ENCODE results near the gene GPANK1. TPM values are rescaled to one million over a fixed set of nuclear protein-coding genes. Genes with fewer than 3 reads are reported as not detected.

The GPANK1 gene
- total and polyA plus RNA-seq, 10 of the 15 experiments (the other 5 are each of a cell fraction or from before 2014, with no cell fraction given), result 11.7 to 36.3 (median 17.5) TPM

GRCh38 chr6:31669676-31670075 lies 4.9 kb upstream of the GPANK1 start, which contains the start of gene LY6G5B (continued):
- TF ChIP-seq RELB (IDR thresholded peaks at IDR 0.05; ENCODE audit: low read depth) (no peak), EP300 (IDR thresholded peaks at IDR 0.05; ENCODE audit: borderline replicate concordance in 1 of 2, control insufficient read depth in 1 of 2, low read depth in 2 of 2, low read length in 2 of 2) (no peak), LARP7 (IDR thresholded peaks at IDR 0.05) (no peak), MYB (IDR thresholded peaks at IDR 0.05; ENCODE audit: borderline replicate concordance, low read depth, low read length) (no peak), RBBP5 (conservative IDR thresholded peaks at IDR 0.05) (no peak), GATAD2B (conservative IDR thresholded peaks at IDR 0.05; ENCODE audit: low read depth) (no peak), SUZ12 (IDR thresholded peaks at IDR 0.05; ENCODE audit: unreplicated experiment) (no peak), TCF7 (IDR thresholded peaks at IDR 0.05; ENCODE audit: borderline replicate concordance) (no peak), SREBF2 (IDR thresholded peaks at IDR 0.05; ENCODE audit: low read length) (no peak)
- TF ChIP-seq, protein P1, sequence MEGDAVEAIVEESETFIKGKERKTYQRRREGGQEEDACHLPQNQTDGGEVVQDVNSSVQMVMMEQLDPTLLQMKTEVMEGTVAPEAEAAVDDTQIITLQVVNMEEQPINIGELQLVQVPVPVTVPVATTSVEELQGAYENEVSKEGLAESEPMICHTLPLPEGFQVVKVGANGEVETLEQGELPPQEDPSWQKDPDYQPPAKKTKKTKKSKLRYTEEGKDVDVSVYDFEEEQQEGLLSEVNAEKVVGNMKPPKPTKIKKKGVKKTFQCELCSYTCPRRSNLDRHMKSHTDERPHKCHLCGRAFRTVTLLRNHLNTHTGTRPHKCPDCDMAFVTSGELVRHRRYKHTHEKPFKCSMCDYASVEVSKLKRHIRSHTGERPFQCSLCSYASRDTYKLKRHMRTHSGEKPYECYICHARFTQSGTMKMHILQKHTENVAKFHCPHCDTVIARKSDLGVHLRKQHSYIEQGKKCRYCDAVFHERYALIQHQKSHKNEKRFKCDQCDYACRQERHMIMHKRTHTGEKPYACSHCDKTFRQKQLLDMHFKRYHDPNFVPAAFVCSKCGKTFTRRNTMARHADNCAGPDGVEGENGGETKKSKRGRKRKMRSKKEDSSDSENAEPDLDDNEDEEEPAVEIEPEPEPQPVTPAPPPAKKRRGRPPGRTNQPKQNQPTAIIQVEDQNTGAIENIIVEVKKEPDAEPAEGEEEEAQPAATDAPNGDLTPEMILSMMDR (IDR thresholded peaks at IDR 0.05 in 2 of 3, conservative IDR thresholded peaks at IDR 0.05 in 1 of 3; ENCODE audit: control insufficient read depth in 2 of 3, extremely low read depth in 1 of 3, insufficient read depth in 1 of 3, low read depth in 3 of 3, low read length in 3 of 3), result no peak

Data from GM12878 (cell line).